SK-N-SH (cell line): ENCODE data around the gene JAZF1. TPM values are rescaled to one million over a fixed set of nuclear protein-coding genes. Genes with fewer than 3 reads are reported as not detected.

ENCODE experiments used
- CTCF ChIA-PET: fragments of 300-600, 350-600 bp; formaldehyde crosslinking; extraction: SDS; loops from one replicate; lab custom pipeline; 2021; lab: Yijun Ruan, JAX
- POLR2A ChIA-PET: fragments of 350-600 bp; sonication (Branson Sonifier 250); formaldehyde crosslinking; extraction: SDS; loops from one replicate; lab custom pipeline; 2020; ENCODE audit warnings: antibody characterized with exemption, inconsistent platforms; lab: Yijun Ruan, JAX
- DNase-seq: peaks from one replicate; pipeline ENCODE4 v3.0.0; 2012
- H2AFZ ChIP-seq: fragments of 200-600 bp; sonication (generic); 2 replicates; pipeline ENCODE4 v1.8.1; 2016; ENCODE audit warnings: antibody characterized with exemption, mild to moderate bottlenecking, low read depth
- H3F3A ChIP-seq: fragments of 200-600 bp; sonication (generic); replicated peaks from 2 replicates; pipeline ENCODE3; 2016; ENCODE audit warnings: antibody characterized with exemption, mild to moderate bottlenecking; ENCODE audit not compliant: insufficient read depth
- H3K27ac ChIP-seq, 2 experiments: fragments of 200-500 bp in 1 of 2; fragments of 200-600 bp in 1 of 2; sonication (Bioruptor generic) in 1 of 2; sonication (generic), shearing (Covaris generic) in 1 of 2; 2 replicates each; pipeline versions ENCODE4 v1.5.1 to v1.6.1; 2014 to 2016; ENCODE audit warnings: low read depth in 2 of 2, inconsistent platforms in 1 of 2, low read length in 1 of 2, mild to moderate bottlenecking in 1 of 2, mixed read lengths in 1 of 2
- H3K27me3 ChIP-seq: fragments of 200-600 bp; sonication (generic), shearing (Covaris generic); 2 replicates; pipeline ENCODE4 v1.6.1; 2016; ENCODE audit warnings: mixed run types; ENCODE audit not compliant: insufficient read depth
- H3K36me3 ChIP-seq, 2 experiments: fragments of 200-500 bp in 1 of 2; fragments of 200-600 bp in 1 of 2; sonication (Bioruptor generic) in 1 of 2; sonication (generic) in 1 of 2; replicated peaks in 1 of 2; 2 replicates each; pipeline versions ENCODE3 to v1.5.1; 2014 to 2016; ENCODE audit warnings: low read length in 1 of 2, mild to moderate bottlenecking in 1 of 2; ENCODE audit not compliant: insufficient read depth in 2 of 2, control insufficient read depth in 1 of 2
- H3K4me1 ChIP-seq, 2 experiments: fragments of 200-500 bp in 1 of 2; fragments of 200-600 bp in 1 of 2; sonication (Bioruptor generic) in 1 of 2; sonication (generic), shearing (Covaris generic) in 1 of 2; 2 replicates each; pipeline versions ENCODE4 v1.5.1 to v1.6.1; 2014 to 2016; ENCODE audit warnings: low read depth in 1 of 2, low read length in 1 of 2, mixed run types in 1 of 2; ENCODE audit not compliant: insufficient read depth in 2 of 2, control insufficient read depth in 1 of 2
- H3K4me2 ChIP-seq: fragments of 200-600 bp; sonication (generic), shearing (Covaris generic); 2 replicates; pipeline ENCODE4 v1.6.1; 2017; ENCODE audit warnings: mixed run types
- H3K4me3 ChIP-seq, 2 experiments: fragments of 200-500 bp in 1 of 2; fragments of 200-600 bp in 1 of 2; sonication (Bioruptor generic) in 1 of 2; sonication (generic), shearing (Covaris generic) in 1 of 2; 2 replicates each; pipeline versions ENCODE4 v1.5.1 to v1.8.1; 2014 to 2016; ENCODE audit warnings: low read depth in 2 of 2, inconsistent platforms in 1 of 2, low read length in 1 of 2, mild to moderate bottlenecking in 1 of 2, mixed read lengths in 1 of 2, moderate library complexity in 1 of 2
- H3K79me2 ChIP-seq: fragments of 200-600 bp; sonication (generic); 2 replicates; pipeline ENCODE4 v1.8.1; 2017; ENCODE audit warnings: mild to moderate bottlenecking; ENCODE audit not compliant: insufficient read depth
- H3K9ac ChIP-seq: fragments of 200-600 bp; sonication (generic); 2 replicates; pipeline ENCODE4 v1.6.1; 2017; ENCODE audit warnings: mixed run types
- H3K9me2 ChIP-seq: fragments of 200-600 bp; sonication (generic); 2 replicates; pipeline ENCODE4 v1.6.1; 2017; ENCODE audit warnings: mixed run types
- H3K9me3 ChIP-seq: fragments of 200-600 bp; sonication (generic); 2 replicates; pipeline ENCODE4 v1.6.1; 2017; ENCODE audit warnings: mixed run types, mild to moderate bottlenecking, moderate library complexity
- H4K20me1 ChIP-seq: fragments of 200-600 bp; sonication (generic); 2 replicates; pipeline ENCODE4 v1.6.1; 2017; ENCODE audit warnings: mild to moderate bottlenecking, mixed run types; ENCODE audit not compliant: insufficient read depth
- CHD2 ChIP-seq: fragments of 150-350 bp; IDR thresholded peaks from 2 replicates; pipeline ENCODE4 v1.6.1; 2018; ENCODE audit warnings: low read length; ENCODE audit not compliant: partially characterized antibody
- EZH2phosphoT487 ChIP-seq: fragments of 200-600 bp; sonication (generic); IDR thresholded peaks from 2 replicates; pipeline ENCODE4 v1.6.1; 2017; ENCODE audit warnings: low read depth, mixed run types, mild to moderate bottlenecking, antibody characterized with exemption, moderate library complexity, borderline replicate concordance
- FOSL2 ChIP-seq: IDR thresholded peaks from 2 replicates; pipeline ENCODE4 v1.4.0; 2012; ENCODE audit warnings: low read depth, mild to moderate bottlenecking, moderate library complexity, borderline replicate concordance
- FOXM1 ChIP-seq: IDR thresholded peaks from 2 replicates; pipeline ENCODE4 v1.4.0; 2012; ENCODE audit warnings: low read depth, mild to moderate bottlenecking
- JUND ChIP-seq: IDR thresholded peaks from 2 replicates; pipeline ENCODE4 v1.4.0; 2012
- NFIC ChIP-seq: IDR thresholded peaks from 2 replicates; pipeline ENCODE4 v1.4.0; 2012; ENCODE audit warnings: borderline replicate concordance
- NRF1 ChIP-seq: IDR thresholded peaks from 2 replicates; pipeline ENCODE4 v1.6.1; 2012; ENCODE audit warnings: low read depth, mild to moderate bottlenecking, low read length
- RCOR1 ChIP-seq: fragments of 150-350 bp; IDR thresholded peaks from 2 replicates; pipeline ENCODE4 v1.6.1; 2017; ENCODE audit warnings: antibody characterized with exemption, low read length
- RFX5 ChIP-seq: IDR thresholded peaks from 2 replicates; pipeline ENCODE4 v1.6.1; 2012; ENCODE audit warnings: mild to moderate bottlenecking, improper control_type of control experiment, low read length
- RXRA ChIP-seq: IDR thresholded peaks from 2 replicates; pipeline ENCODE4 v1.4.0; 2012; ENCODE audit warnings: low read depth, mild to moderate bottlenecking, borderline replicate concordance
- SIN3A ChIP-seq: IDR thresholded peaks from 2 replicates; pipeline ENCODE4 v1.6.1; 2012; ENCODE audit warnings: low read depth, mild to moderate bottlenecking, low read length, moderate library complexity, borderline replicate concordance
- TAF1 ChIP-seq: IDR thresholded peaks from 2 replicates; pipeline ENCODE4 v1.6.1; 2012; ENCODE audit warnings: low read depth, mild to moderate bottlenecking, low read length, moderate library complexity, borderline replicate concordance
- TCF12 ChIP-seq: IDR thresholded peaks from 2 replicates; pipeline ENCODE4 v1.4.0; 2012
- YY1 ChIP-seq: IDR thresholded peaks from 2 replicates; pipeline ENCODE4 v1.4.0; 2012; ENCODE audit warnings: low read depth, mild to moderate bottlenecking
- WGBS: methylation state at CpG from one replicate; pipeline ENCODE4 v1.1.6; 2017; ENCODE audit warnings: low lambda C conversion rate; 5-methylcytosine and 5-hydroxymethylcytosine counted together
- polyA plus RNA-seq, 3 experiments: library from polyadenylated mRNA; depleted of rRNA; stranded (reverse); fragments of >200 nt; gene quantifications; 2 replicates each; pipeline ENCODE4 v1.2.3, GENCODE V29; 2012
- TF ChIP-seq, protein P1 (sequence below): IDR thresholded peaks from 2 replicates; pipeline ENCODE4 v1.6.1; 2012; ENCODE audit warnings: mild to moderate bottlenecking, low read depth, low read length, moderate library complexity
- TF ChIP-seq, protein P2 (sequence below): IDR thresholded peaks from 2 replicates; pipeline ENCODE4 v1.4.0; 2012; ENCODE audit warnings: low read depth
- TF ChIP-seq, protein P3 (sequence below): fragments of 150-350 bp; IDR thresholded peaks from 2 replicates; pipeline ENCODE4 v1.6.1; 2017; ENCODE audit warnings: antibody characterized with exemption, low read length, low read depth, borderline replicate concordance
- TF ChIP-seq, protein P4 (sequence below): IDR thresholded peaks from 2 replicates; pipeline ENCODE4 v1.4.0; 2012; ENCODE audit warnings: low read depth, borderline replicate concordance
- TF ChIP-seq, protein P5 (sequence below): fragments of 200-600 bp; sonication (generic); IDR thresholded peaks from 2 replicates; pipeline ENCODE4 v1.6.1; 2017; ENCODE audit warnings: antibody characterized with exemption, mild to moderate bottlenecking, moderate library complexity

JAZF1 gene
- polyA plus RNA-seq, 1 of the 3 experiments (the other 2 are of a cell fraction), result 1.7 TPM

DNA sequence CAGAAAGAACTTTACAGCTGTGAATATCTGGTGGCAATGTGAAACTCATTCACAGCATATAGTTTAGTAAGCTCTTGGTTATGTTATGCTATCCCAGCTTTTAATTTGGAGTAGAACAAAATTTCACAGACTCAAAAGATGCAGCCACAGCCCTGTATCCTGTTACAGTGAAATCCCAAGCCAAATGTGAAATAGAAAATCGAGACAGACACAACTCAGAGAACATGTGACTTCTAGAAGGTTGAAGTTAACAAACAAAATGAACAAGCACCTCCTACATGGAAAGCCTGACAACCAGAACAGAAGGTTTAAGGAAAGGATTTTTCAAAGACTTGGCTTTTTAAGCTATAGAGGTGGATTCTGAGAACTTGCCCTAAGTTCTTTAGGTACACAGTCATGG, 39.6 kb downstream of the JAZF1 start:
- Histone ChIP-seq H3F3A (no peaks in the 10 kb centered on the region), H3K9ac (no peak overlapping the region), H3K27ac (no peak overlapping the region), H3K27me3 (no peaks in the 10 kb centered on the region), H3K9me2 (no peaks in the 10 kb centered on the region), H3K4me1 (peaks cover 0 to 9% of the 10 kb centered on the region in 2 experiments; a peak in 2 of 4 replicates), H2AFZ (no peak overlapping the region), H4K20me1 (no peaks in the 10 kb centered on the region), H3K36me3 (no peaks in the 10 kb centered on the region), H3K4me3 (no peak overlapping the region), H3K4me2 (no peak overlapping the region), H3K79me2 (no peaks in the 10 kb centered on the region; the same call in 1 of the 2 replicates), H3K9me3 (no peaks in the 10 kb centered on the region)
- 61% methylated on average over 1 of the region's 1 CpG for WGBS
- DNase-seq, result no peak
- ChIA-PET POLR2A (no interaction called here), CTCF (interaction anchor here (1.0 to 1.9 kb wide), 2 partner anchors 9 to 47 kb away, joined by 3 to 5 read pairs; no protein-coding TSS in a partner anchor)
- TF ChIP-seq JUND (no peak), SIN3A (no peak), YY1 (no peak), RFX5 (no peak), RXRA (no peak), TAF1 (no peak), CHD2 (no peak)
- TF ChIP-seq, protein P1, sequence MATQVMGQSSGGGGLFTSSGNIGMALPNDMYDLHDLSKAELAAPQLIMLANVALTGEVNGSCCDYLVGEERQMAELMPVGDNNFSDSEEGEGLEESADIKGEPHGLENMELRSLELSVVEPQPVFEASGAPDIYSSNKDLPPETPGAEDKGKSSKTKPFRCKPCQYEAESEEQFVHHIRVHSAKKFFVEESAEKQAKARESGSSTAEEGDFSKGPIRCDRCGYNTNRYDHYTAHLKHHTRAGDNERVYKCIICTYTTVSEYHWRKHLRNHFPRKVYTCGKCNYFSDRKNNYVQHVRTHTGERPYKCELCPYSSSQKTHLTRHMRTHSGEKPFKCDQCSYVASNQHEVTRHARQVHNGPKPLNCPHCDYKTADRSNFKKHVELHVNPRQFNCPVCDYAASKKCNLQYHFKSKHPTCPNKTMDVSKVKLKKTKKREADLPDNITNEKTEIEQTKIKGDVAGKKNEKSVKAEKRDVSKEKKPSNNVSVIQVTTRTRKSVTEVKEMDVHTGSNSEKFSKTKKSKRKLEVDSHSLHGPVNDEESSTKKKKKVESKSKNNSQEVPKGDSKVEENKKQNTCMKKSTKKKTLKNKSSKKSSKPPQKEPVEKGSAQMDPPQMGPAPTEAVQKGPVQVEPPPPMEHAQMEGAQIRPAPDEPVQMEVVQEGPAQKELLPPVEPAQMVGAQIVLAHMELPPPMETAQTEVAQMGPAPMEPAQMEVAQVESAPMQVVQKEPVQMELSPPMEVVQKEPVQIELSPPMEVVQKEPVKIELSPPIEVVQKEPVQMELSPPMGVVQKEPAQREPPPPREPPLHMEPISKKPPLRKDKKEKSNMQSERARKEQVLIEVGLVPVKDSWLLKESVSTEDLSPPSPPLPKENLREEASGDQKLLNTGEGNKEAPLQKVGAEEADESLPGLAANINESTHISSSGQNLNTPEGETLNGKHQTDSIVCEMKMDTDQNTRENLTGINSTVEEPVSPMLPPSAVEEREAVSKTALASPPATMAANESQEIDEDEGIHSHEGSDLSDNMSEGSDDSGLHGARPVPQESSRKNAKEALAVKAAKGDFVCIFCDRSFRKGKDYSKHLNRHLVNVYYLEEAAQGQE, result no peak
- TF ChIP-seq, protein P2, sequence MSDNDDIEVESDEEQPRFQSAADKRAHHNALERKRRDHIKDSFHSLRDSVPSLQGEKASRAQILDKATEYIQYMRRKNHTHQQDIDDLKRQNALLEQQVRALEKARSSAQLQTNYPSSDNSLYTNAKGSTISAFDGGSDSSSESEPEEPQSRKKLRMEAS, result no peak

DNA sequence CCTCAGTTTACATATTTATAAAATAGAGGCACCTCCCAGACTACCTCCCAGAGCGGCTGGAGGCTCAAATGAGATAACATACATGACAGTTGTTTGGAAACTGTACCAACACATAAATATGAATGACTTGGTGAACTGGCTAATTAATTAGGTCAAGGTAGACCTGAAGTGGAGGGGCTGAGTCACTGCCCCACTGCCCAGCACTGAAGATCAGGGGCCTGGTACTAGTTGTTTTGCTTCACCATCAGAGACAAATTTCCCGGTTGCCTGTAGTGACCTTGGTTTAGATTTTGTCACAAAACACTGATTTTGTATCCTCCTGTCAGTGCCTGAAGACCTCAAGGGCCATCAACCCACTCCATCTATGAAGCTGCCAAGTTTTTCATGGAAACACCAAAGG, 41.8 kb downstream of the JAZF1 start:
- CTCF ChIA-PET, result no interaction called here
- H3K27me3 ChIP-seq, result no peaks in the 10 kb centered on the region
- H3F3A ChIP-seq, result no peaks in the 10 kb centered on the region
- H2AFZ ChIP-seq, result no peak overlapping the region
- H3K4me1 ChIP-seq, result peaks cover 0 to 15% of the 10 kb centered on the region in 2 experiments; a peak in 2 of 4 replicates
- no peaks in the 10 kb centered on the region for H3K9me2 ChIP-seq
- H3K9me3 ChIP-seq, result no peaks in the 10 kb centered on the region
- H3K27ac ChIP-seq, result no peak overlapping the region
- H3K36me3 ChIP-seq, result no peaks in the 10 kb centered on the region
- POLR2A ChIA-PET, result no interaction called here
- no peak for DNase-seq
- no peak overlapping the region for H3K4me2 ChIP-seq
- 100% methylated on average over 2 of the region's 2 CpGs for WGBS
- no peak overlapping the region for H3K9ac ChIP-seq
- no peaks in the 10 kb centered on the region; the same call in 1 of the 2 replicates for H3K79me2 ChIP-seq
- no peaks in the 10 kb centered on the region for H4K20me1 ChIP-seq
- H3K4me3 ChIP-seq, result no peak overlapping the region
- TF ChIP-seq TCF12, result no peak
- no peak for TF ChIP-seq RXRA
- no peak for TF ChIP-seq FOSL2
- TF ChIP-seq, protein P3, sequence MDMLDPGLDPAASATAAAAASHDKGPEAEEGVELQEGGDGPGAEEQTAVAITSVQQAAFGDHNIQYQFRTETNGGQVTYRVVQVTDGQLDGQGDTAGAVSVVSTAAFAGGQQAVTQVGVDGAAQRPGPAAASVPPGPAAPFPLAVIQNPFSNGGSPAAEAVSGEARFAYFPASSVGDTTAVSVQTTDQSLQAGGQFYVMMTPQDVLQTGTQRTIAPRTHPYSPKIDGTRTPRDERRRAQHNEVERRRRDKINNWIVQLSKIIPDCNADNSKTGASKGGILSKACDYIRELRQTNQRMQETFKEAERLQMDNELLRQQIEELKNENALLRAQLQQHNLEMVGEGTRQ, result no peak
- TF ChIP-seq, protein P4, sequence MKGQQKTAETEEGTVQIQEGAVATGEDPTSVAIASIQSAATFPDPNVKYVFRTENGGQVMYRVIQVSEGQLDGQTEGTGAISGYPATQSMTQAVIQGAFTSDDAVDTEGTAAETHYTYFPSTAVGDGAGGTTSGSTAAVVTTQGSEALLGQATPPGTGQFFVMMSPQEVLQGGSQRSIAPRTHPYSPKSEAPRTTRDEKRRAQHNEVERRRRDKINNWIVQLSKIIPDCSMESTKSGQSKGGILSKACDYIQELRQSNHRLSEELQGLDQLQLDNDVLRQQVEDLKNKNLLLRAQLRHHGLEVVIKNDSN, result no peak
- no peak for TF ChIP-seq EZH2phosphoT487
- TF ChIP-seq FOXM1, result no peak
- no peak for TF ChIP-seq RCOR1
- no peak for TF ChIP-seq NFIC
- no peak for TF ChIP-seq NRF1
- no peak for TF ChIP-seq JUND
- TF ChIP-seq, protein P5, sequence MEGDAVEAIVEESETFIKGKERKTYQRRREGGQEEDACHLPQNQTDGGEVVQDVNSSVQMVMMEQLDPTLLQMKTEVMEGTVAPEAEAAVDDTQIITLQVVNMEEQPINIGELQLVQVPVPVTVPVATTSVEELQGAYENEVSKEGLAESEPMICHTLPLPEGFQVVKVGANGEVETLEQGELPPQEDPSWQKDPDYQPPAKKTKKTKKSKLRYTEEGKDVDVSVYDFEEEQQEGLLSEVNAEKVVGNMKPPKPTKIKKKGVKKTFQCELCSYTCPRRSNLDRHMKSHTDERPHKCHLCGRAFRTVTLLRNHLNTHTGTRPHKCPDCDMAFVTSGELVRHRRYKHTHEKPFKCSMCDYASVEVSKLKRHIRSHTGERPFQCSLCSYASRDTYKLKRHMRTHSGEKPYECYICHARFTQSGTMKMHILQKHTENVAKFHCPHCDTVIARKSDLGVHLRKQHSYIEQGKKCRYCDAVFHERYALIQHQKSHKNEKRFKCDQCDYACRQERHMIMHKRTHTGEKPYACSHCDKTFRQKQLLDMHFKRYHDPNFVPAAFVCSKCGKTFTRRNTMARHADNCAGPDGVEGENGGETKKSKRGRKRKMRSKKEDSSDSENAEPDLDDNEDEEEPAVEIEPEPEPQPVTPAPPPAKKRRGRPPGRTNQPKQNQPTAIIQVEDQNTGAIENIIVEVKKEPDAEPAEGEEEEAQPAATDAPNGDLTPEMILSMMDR, result no peak
